RWPE2 (cell line): ENCODE measurements around the gene PRKAG2.

Experiments used
- ATAC-seq: fragments of 200-7000 bp; cut with Tn5 transposase; 3 replicates; pipeline ENCODE4 v1.9.1; 2021; ENCODE audit warnings: low read depth
- DNase-seq: peaks from one replicate; pipeline ENCODE4 v3.0.0-alpha.2; 2020; ENCODE audit warnings: low spot score
- H3K27ac ChIP-seq: fragments of 450-650 bp; 2 replicates; pipeline ENCODE4 v1.5.1; 2017; ENCODE audit warnings: mild to moderate bottlenecking; ENCODE audit not compliant: poor library complexity, severe bottlenecking
- H3K27me3 ChIP-seq: fragments of 250-450 bp; sonication (Bioruptor Pico); 2 replicates; pipeline ENCODE4 v1.5.1; 2021; ENCODE audit warnings: mild to moderate bottlenecking, moderate library complexity; ENCODE audit not compliant: insufficient read depth, poor library complexity, severe bottlenecking
- H3K36me3 ChIP-seq: fragments of 250-450 bp; sonication (Bioruptor Pico); 2 replicates; pipeline ENCODE4 v1.5.1; 2020; ENCODE audit warnings: low read depth, mild to moderate bottlenecking, moderate library complexity
- H3K4me1 ChIP-seq: fragments of 250-450 bp; sonication (Bioruptor Pico); 2 replicates; pipeline ENCODE4 v1.5.1; 2021; ENCODE audit warnings: mild to moderate bottlenecking, moderate library complexity; ENCODE audit not compliant: insufficient read depth, poor library complexity, severe bottlenecking
- H3K4me3 ChIP-seq: fragments of 250-450 bp; sonication (Bioruptor Pico); 2 replicates; pipeline ENCODE4 v1.5.1; 2021; ENCODE audit warnings: mild to moderate bottlenecking, moderate library complexity; ENCODE audit not compliant: severe bottlenecking
- H3K9me3 ChIP-seq: fragments of 250-450 bp; sonication (Bioruptor Pico); 2 replicates; pipeline ENCODE4 v1.5.1; 2021; ENCODE audit warnings: mild to moderate bottlenecking, moderate library complexity; ENCODE audit not compliant: severe bottlenecking
- TF ChIP-seq, protein P1 (sequence below): fragments of 450-650 bp; IDR thresholded peaks from one replicate; pipeline ENCODE4 v1.5.1; 2017; ENCODE audit warnings: mild to moderate bottlenecking, moderate library complexity; ENCODE audit not compliant: poor library complexity, severe bottlenecking

Gene PRKAG2

DNA sequence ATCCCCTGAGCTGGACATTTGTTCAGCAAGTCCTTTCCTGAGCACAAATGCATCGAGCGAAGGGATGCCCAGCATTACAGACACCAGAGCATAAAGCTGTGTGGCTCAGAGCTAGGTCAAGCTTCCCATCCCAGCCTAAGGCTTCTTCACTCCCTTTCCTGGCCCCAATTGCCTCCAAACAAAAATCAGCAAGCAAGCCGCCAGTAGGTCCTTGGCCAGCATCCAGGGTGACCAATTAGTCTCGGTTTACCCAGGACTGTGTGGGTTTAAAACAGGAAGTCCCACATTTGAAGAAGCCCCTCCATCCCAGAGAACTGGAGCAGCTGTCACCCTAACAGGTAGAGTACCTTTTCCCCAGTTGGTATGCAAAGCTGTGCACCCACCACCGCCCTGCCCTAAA is 51.2 kb downstream of the PRKAG2 start:
- ATAC-seq (no peak), DNase-seq (no peak)
- no peaks in the 10 kb centered on the region for H3K36me3 ChIP-seq
- H3K27ac ChIP-seq = no peak overlapping the region
- H3K4me1 ChIP-seq = no peaks in the 10 kb centered on the region
- no peaks in the 10 kb centered on the region for H3K27me3 ChIP-seq
- no peak overlapping the region for H3K4me3 ChIP-seq
- H3K9me3 ChIP-seq = no peaks in the 10 kb centered on the region
- TF ChIP-seq, protein P1, sequence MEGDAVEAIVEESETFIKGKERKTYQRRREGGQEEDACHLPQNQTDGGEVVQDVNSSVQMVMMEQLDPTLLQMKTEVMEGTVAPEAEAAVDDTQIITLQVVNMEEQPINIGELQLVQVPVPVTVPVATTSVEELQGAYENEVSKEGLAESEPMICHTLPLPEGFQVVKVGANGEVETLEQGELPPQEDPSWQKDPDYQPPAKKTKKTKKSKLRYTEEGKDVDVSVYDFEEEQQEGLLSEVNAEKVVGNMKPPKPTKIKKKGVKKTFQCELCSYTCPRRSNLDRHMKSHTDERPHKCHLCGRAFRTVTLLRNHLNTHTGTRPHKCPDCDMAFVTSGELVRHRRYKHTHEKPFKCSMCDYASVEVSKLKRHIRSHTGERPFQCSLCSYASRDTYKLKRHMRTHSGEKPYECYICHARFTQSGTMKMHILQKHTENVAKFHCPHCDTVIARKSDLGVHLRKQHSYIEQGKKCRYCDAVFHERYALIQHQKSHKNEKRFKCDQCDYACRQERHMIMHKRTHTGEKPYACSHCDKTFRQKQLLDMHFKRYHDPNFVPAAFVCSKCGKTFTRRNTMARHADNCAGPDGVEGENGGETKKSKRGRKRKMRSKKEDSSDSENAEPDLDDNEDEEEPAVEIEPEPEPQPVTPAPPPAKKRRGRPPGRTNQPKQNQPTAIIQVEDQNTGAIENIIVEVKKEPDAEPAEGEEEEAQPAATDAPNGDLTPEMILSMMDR = no peak

DNA sequence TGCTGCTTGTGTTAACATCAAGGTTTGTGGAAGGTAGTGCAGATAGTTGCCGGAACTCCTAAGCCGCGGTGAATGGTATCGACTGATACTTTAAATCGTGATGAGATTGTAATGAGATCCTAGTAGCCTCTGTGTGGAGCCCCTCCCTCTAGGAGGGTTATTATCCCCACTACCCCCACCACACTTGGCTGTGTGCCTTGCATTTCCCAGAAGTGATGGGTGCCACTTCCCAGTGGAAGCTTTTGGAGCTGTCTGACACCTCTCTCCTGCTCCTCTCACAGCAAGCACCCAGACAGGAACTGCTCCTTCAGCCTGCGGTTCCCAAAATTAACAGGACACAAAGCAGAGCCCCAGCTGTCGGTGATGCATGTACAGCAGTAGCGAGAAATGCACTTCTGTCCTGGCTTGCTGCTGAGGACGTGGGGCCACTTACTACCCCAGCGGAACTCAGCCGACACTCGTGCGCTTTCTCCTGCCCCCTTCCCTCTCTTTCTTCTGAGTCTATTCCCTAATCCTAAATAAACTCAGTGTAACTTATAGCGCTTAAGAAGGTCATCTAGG is 52.5 kb downstream of the PRKAG2 start:
- ATAC-seq (no peak), DNase-seq (no peak)
- no peaks in the 10 kb centered on the region for H3K9me3 ChIP-seq
- no peak overlapping the region for H3K27ac ChIP-seq
- no peaks in the 10 kb centered on the region for H3K36me3 ChIP-seq
- no peaks in the 10 kb centered on the region for H3K4me1 ChIP-seq
- TF ChIP-seq, protein P1 = no peak
- H3K4me3 ChIP-seq = no peak overlapping the region
- no peaks in the 10 kb centered on the region for H3K27me3 ChIP-seq

DNA sequence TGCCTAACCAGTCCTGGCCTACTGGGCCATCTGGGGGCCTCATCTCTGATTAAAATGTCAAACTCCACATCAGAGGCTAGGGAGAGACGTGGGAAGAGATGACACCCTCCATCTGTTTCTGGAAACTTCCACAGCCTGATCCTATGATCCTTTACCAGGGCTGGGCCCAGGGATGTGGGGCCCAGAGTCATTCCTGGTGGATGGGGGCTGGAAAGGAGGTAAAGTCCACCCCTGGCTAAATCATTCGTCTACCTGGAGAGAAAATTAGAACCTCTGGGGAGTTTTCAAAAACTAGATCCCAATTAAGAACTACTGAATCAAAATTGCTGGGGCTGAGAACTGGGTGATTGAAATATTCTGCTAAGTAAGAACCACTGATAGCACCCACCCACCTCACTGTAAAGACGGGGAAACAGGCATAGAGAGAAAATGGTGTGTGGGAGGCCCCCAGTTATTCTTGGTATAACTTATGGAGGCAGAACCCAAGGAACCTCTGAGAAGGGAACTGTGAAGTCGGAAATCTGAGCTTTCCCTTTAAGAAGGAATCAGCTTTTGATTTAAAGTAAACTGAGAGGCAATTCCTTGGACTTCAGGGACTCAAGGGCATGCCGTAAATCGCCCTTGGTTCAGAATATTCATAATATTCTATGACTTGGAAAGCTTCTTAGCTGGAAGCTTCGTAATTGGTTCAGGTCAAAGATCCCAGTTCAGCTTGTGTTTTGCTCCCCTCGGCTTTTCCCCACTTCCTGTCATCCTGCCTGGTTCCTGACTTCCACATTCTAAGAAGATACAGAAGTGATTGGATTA is 53.1 kb downstream of the PRKAG2 start:
- Histone ChIP-seq H3K4me1 (no peaks in the 10 kb centered on the region), H3K9me3 (no peaks in the 10 kb centered on the region), H3K27me3 (no peaks in the 10 kb centered on the region), H3K27ac (no peak overlapping the region), H3K4me3 (no peak overlapping the region), H3K36me3 (no peaks in the 10 kb centered on the region)
- DNase-seq (no peak), ATAC-seq (no peak)
- TF ChIP-seq, protein P1 = no peak

DNA sequence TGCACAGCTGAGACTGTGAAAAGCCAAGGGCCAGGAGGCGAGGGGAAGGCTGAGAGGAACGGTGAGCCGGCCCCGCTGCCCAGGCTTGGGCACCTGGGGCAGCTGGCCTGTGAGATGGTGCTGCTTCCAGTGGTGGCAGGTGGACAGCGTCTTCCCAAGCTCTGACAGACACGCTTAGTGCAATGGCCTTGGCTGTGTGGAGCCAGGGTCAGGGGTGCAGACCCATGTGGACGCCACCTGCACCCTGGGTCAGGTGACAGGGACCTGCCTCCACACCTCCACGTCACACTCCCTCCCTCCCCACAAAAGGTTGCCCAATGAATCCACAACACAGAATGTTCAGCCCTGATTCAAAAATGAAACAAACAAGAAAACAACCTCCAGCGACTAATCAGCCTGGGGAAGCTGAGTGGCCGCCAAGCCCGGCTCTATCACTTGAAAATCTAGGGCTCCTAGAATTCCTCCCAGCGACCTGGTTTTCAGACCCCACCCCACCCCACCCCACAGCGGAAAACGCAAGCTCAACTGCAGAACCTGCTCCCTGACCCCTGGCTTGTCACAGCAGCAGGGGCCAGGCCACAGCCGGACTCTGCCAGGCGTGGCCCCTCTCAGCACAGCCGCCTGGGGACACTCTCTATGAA is 54.3 kb downstream of the PRKAG2 start:
- no peak for ATAC-seq
- no peak for DNase-seq
- H3K27me3 ChIP-seq = no peaks in the 10 kb centered on the region
- no peaks in the 10 kb centered on the region for H3K36me3 ChIP-seq
- H3K9me3 ChIP-seq = no peaks in the 10 kb centered on the region
- no peak overlapping the region for H3K4me3 ChIP-seq
- H3K4me1 ChIP-seq = no peaks in the 10 kb centered on the region
- H3K27ac ChIP-seq = no peak overlapping the region
- TF ChIP-seq, protein P1 = no peak
